HepG2 (cell line): ENCODE data around the gene ACAP2. TPM values are rescaled to one million over a fixed set of nuclear protein-coding genes. Genes with fewer than 3 reads are reported as not detected.
A peak's percentile ranks its signal among the peaks of the same experiment; 100 is the strongest.

Source experiments
- EEA1 ChIP-seq: sonication (generic); formaldehyde crosslinking; IDR thresholded peaks from 2 replicates; pipeline ENCODE4 v1.5.1; 2020; ENCODE audit warnings: mild to moderate bottlenecking, missing genetic modification reagents, borderline replicate concordance
- KLF15 ChIP-seq: sonication (generic); formaldehyde crosslinking; IDR thresholded peaks from 2 replicates; pipeline ENCODE4 v1.8.1; 2023; ENCODE audit warnings: borderline replicate concordance, mild to moderate bottlenecking, inconsistent platforms, missing genetic modification reagents, mixed read lengths
- RAD21 ChIP-seq: fragments of 450-650 bp; formaldehyde crosslinking; IDR thresholded peaks from 2 replicates; pipeline ENCODE4 v1.5.0; 2020; ENCODE audit warnings: mild to moderate bottlenecking
- SAFB2 ChIP-seq: sonication (generic); formaldehyde crosslinking; IDR thresholded peaks from 2 replicates; pipeline ENCODE4 v1.5.1; 2020; ENCODE audit warnings: missing genetic modification reagents, low read depth, mild to moderate bottlenecking, borderline replicate concordance
- SALL2 ChIP-seq: sonication (generic); formaldehyde crosslinking; IDR thresholded peaks from 2 replicates; pipeline ENCODE4 v1.8.1; 2023; ENCODE audit warnings: mild to moderate bottlenecking, missing genetic modification reagents, inconsistent platforms
- SP140L ChIP-seq: sonication (generic); formaldehyde crosslinking; IDR thresholded peaks from 2 replicates; pipeline ENCODE4 v1.4.0; 2020; ENCODE audit warnings: missing genetic modification reagents, borderline replicate concordance
- SPEN ChIP-seq: sonication (generic); formaldehyde crosslinking; IDR thresholded peaks from 2 replicates; pipeline ENCODE4 v1.5.1; 2020; ENCODE audit warnings: low read depth, mild to moderate bottlenecking, missing genetic modification reagents
- ZNF264 ChIP-seq: sonication (generic); formaldehyde crosslinking; IDR thresholded peaks from 2 replicates; pipeline ENCODE4 v1.4.0; 2020; ENCODE audit warnings: missing genetic modification reagents
- ZNF619 ChIP-seq: sonication (generic); formaldehyde crosslinking; IDR thresholded peaks from 2 replicates; pipeline ENCODE4 v1.4.0; 2020; ENCODE audit warnings: mild to moderate bottlenecking, missing genetic modification reagents
- ZNF672 ChIP-seq: sonication (generic); formaldehyde crosslinking; IDR thresholded peaks from 2 replicates; pipeline ENCODE4 v1.8.1; 2022; ENCODE audit warnings: missing genetic modification reagents
- ZNF776 ChIP-seq: sonication (generic); formaldehyde crosslinking; IDR thresholded peaks from 2 replicates; pipeline ENCODE4 v1.4.0; 2020; ENCODE audit warnings: mild to moderate bottlenecking, missing genetic modification reagents
- polyA plus RNA-seq, 8 experiments: library from polyadenylated mRNA; depleted of rRNA in 3 of 8; stranded (reverse) in 7 of 8; unstranded in 1 of 8; fragments of >200 nt; fragmentation: Illumina TruSeq in 4 of 8; extraction: Trizol in 4 of 8; gene quantifications; 2 replicates each; pipeline versions ENCODE4 v1.2.1 to v1.2.3, GENCODE V29; 2011 to 2016; ENCODE audit warnings: low read depth in 4 of 8, missing spikeins in 1 of 8, mixed read lengths in 1 of 8; ENCODE audit not compliant: insufficient read depth in 1 of 8
- total RNA-seq, 5 experiments: library from RNA; depleted of rRNA; stranded (reverse); fragments of >200 nt; fragmentation: Illumina TruSeq; extraction: Trizol; gene quantifications; 2 replicates each; pipeline ENCODE4 v1.2.3, GENCODE V29; 2016; ENCODE audit warnings: low read depth in 1 of 5
- TF ChIP-seq, protein P1 (sequence below): sonication (generic); formaldehyde crosslinking; IDR thresholded peaks from 2 replicates; pipeline ENCODE4 v1.5.1; 2020; ENCODE audit warnings: missing genetic modification reagents, mild to moderate bottlenecking, borderline replicate concordance
- TF ChIP-seq, protein P2 (sequence below): fragments of 450-650 bp; IDR thresholded peaks from 2 replicates; pipeline ENCODE4 v1.6.1; 2017
- TF ChIP-seq, protein P3 (sequence below): sonication (generic); formaldehyde crosslinking; IDR thresholded peaks from 2 replicates; pipeline ENCODE4 v1.4.0; 2020; ENCODE audit warnings: missing genetic modification reagents
- TF ChIP-seq, protein P4 (sequence below): sonication (generic); formaldehyde crosslinking; IDR thresholded peaks from 2 replicates; pipeline ENCODE4 v1.4.0; 2020; ENCODE audit warnings: missing genetic modification reagents
- TF ChIP-seq, protein P5 (sequence below): sonication (generic); formaldehyde crosslinking; IDR thresholded peaks from 2 replicates; pipeline ENCODE4 v1.9.0; 2021; ENCODE audit warnings: missing genetic modification reagents, borderline replicate concordance
- TF ChIP-seq, protein P6 (sequence below): sonication (generic); formaldehyde crosslinking; IDR thresholded peaks from 2 replicates; pipeline ENCODE4 v1.4.0; 2020; ENCODE audit warnings: mild to moderate bottlenecking, missing genetic modification reagents

Gene ACAP2
- total and polyA plus RNA-seq, 2 of the 13 experiments (the other 11 are each of a cell fraction or from before 2014, with no cell fraction given): 7.3 to 23.9 TPM

DNA sequence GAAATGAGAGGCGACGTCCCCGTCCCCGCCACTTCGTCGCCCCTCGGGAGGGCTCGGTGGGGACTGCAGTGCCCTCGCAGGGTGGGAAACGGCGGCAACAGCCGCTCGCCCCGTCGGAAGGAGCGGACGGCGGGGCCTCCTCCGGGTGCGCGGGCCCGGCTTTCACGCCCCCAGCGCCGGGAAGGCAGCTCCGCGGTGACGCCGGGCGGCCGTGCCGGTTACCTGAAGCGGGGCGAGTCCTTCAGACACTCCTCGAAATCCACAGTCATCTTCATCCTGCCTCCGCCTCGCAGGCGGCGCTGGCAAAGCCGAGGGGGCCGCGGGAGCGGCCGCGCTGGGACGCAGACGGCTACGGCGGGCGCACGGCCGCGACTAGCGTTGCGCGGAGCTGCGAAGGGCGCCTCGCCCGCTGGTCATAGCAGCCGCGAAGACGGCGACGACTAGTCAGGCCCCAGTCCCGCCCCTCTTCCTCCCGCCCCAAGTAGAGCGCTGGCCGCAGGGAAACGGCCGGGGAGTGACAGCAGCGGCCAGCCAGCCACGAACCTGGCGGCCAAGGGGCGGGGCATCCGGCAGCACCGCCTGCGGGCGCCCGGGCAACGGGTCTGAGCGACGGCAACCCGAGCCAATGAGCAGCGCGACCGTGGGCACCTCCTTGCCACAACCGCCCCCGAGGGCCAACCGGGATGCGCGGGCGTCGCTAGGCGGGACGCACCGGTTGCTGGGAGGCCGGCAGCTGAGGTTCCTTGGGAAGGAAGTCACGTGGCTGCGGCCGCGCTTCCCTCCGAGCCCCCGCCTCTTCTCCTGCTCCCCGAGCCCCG lies at the start of gene ACAP2 (continued):
- TF ChIP-seq SP140L (CRISPR knock-in tag) (0 out of 2 replicates have a peak, but pooled peaks have one; percentile 32), KLF15 (CRISPR knock-in tag) (no peak), EEA1 (CRISPR knock-in tag) (peak; percentile 80), SPEN (CRISPR knock-in tag) (peak; percentile 82), SALL2 (CRISPR knock-in tag) (peak; percentile 45; the same call in 1 of the 2 replicates), SAFB2 (CRISPR knock-in tag) (peak; percentile 75; the same call in 1 of the 2 replicates), ZNF264 (CRISPR knock-in tag) (no peak), ZNF672 (CRISPR knock-in tag) (no peak), ZNF776 (CRISPR knock-in tag) (no peak; the same call in 1 of the 2 replicates), RAD21 (CRISPR knock-in tag) (peak; percentile 48; the same call in 1 of the 2 replicates), ZNF619 (CRISPR knock-in tag) (no peak)
- TF ChIP-seq, protein P1, sequence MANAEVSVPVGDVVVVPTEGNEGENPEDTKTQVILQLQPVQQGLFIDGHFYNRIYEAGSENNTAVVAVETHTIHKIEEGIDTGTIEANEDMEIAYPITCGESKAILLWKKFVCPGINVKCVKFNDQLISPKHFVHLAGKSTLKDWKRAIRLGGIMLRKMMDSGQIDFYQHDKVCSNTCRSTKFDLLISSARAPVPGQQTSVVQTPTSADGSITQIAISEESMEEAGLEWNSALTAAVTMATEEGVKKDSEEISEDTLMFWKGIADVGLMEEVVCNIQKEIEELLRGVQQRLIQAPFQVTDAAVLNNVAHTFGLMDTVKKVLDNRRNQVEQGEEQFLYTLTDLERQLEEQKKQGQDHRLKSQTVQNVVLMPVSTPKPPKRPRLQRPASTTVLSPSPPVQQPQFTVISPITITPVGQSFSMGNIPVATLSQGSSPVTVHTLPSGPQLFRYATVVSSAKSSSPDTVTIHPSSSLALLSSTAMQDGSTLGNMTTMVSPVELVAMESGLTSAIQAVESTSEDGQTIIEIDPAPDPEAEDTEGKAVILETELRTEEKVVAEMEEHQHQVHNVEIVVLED: peak; percentile 67; the same call in 1 of the 2 replicates
- TF ChIP-seq, protein P2, sequence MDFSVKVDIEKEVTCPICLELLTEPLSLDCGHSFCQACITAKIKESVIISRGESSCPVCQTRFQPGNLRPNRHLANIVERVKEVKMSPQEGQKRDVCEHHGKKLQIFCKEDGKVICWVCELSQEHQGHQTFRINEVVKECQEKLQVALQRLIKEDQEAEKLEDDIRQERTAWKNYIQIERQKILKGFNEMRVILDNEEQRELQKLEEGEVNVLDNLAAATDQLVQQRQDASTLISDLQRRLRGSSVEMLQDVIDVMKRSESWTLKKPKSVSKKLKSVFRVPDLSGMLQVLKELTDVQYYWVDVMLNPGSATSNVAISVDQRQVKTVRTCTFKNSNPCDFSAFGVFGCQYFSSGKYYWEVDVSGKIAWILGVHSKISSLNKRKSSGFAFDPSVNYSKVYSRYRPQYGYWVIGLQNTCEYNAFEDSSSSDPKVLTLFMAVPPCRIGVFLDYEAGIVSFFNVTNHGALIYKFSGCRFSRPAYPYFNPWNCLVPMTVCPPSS: no peak
- TF ChIP-seq, protein P3, sequence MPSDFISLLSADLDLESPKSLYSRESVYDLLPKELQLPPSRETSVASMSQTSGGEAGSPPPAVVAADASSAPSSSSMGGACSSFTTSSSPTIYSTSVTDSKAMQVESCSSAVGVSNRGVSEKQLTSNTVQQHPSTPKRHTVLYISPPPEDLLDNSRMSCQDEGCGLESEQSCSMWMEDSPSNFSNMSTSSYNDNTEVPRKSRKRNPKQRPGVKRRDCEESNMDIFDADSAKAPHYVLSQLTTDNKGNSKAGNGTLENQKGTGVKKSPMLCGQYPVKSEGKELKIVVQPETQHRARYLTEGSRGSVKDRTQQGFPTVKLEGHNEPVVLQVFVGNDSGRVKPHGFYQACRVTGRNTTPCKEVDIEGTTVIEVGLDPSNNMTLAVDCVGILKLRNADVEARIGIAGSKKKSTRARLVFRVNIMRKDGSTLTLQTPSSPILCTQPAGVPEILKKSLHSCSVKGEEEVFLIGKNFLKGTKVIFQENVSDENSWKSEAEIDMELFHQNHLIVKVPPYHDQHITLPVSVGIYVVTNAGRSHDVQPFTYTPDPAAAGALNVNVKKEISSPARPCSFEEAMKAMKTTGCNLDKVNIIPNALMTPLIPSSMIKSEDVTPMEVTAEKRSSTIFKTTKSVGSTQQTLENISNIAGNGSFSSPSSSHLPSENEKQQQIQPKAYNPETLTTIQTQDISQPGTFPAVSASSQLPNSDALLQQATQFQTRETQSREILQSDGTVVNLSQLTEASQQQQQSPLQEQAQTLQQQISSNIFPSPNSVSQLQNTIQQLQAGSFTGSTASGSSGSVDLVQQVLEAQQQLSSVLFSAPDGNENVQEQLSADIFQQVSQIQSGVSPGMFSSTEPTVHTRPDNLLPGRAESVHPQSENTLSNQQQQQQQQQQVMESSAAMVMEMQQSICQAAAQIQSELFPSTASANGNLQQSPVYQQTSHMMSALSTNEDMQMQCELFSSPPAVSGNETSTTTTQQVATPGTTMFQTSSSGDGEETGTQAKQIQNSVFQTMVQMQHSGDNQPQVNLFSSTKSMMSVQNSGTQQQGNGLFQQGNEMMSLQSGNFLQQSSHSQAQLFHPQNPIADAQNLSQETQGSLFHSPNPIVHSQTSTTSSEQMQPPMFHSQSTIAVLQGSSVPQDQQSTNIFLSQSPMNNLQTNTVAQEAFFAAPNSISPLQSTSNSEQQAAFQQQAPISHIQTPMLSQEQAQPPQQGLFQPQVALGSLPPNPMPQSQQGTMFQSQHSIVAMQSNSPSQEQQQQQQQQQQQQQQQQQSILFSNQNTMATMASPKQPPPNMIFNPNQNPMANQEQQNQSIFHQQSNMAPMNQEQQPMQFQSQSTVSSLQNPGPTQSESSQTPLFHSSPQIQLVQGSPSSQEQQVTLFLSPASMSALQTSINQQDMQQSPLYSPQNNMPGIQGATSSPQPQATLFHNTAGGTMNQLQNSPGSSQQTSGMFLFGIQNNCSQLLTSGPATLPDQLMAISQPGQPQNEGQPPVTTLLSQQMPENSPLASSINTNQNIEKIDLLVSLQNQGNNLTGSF (CRISPR knock-in tag): peak; percentile 76
- TF ChIP-seq, protein P4, sequence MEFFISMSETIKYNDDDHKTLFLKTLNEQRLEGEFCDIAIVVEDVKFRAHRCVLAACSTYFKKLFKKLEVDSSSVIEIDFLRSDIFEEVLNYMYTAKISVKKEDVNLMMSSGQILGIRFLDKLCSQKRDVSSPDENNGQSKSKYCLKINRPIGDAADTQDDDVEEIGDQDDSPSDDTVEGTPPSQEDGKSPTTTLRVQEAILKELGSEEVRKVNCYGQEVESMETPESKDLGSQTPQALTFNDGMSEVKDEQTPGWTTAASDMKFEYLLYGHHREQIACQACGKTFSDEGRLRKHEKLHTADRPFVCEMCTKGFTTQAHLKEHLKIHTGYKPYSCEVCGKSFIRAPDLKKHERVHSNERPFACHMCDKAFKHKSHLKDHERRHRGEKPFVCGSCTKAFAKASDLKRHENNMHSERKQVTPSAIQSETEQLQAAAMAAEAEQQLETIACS (CRISPR knock-in tag): 0 out of 2 replicates have a peak, but pooled peaks have one; percentile 43
- TF ChIP-seq, protein P5, sequence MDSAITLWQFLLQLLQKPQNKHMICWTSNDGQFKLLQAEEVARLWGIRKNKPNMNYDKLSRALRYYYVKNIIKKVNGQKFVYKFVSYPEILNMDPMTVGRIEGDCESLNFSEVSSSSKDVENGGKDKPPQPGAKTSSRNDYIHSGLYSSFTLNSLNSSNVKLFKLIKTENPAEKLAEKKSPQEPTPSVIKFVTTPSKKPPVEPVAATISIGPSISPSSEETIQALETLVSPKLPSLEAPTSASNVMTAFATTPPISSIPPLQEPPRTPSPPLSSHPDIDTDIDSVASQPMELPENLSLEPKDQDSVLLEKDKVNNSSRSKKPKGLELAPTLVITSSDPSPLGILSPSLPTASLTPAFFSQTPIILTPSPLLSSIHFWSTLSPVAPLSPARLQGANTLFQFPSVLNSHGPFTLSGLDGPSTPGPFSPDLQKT (CRISPR knock-in tag): no peak
- TF ChIP-seq, protein P6, sequence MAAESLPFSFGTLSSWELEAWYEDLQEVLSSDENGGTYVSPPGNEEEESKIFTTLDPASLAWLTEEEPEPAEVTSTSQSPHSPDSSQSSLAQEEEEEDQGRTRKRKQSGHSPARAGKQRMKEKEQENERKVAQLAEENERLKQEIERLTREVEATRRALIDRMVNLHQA (CRISPR knock-in tag): no peak; the same call in 1 of the 2 replicates
